Fibroblast of pulmonary artery (primary cell): ENCODE results near the gene ASB13.

Experiments used
- DNase-seq: peaks from one replicate; pipeline ENCODE4 v3.0.0-alpha.2; 2010; ENCODE audit warnings: low read depth
- H3K4me3 ChIP-seq: replicated peaks from 2 replicates; pipeline ENCODE4 v1.5.1; 2011; ENCODE audit warnings: low read depth, mild to moderate bottlenecking, control low read depth, low read length, moderate library complexity
- CTCF ChIP-seq: IDR thresholded peaks from 2 replicates; pipeline ENCODE4 v1.5.1; 2011; ENCODE audit warnings: mild to moderate bottlenecking, control low read depth, low read length, inconsistent platforms; ENCODE audit errors: missing control alignments

The ASB13 gene

GRCh38 chr10:5633166-5633749, 33.1 kb downstream of the ASB13 start:
- DNase-seq, result no peak

GRCh38 chr10:5632446-5632845, 33.9 kb downstream of the ASB13 start:
- TF ChIP-seq CTCF, result no peak
- DNase-seq, result no peak
- H3K4me3 ChIP-seq, result no peak overlapping the region

More at GRCh38 chr10:5633166-5633749, 33.1 kb downstream of the ASB13 start:
- TF ChIP-seq CTCF, result no peak
- H3K4me3 ChIP-seq, result no peak overlapping the region

- TF ChIP-seq CTCF, result no peak
- no peak overlapping the region for H3K4me3 ChIP-seq
These were observed 34.5 kb downstream of the ASB13 start for GRCh38 chr10:5631936-5632335.

GRCh38 chr10:5630112-5630436, 36.3 kb downstream of the ASB13 start:
- no peak for TF ChIP-seq CTCF
- no peak overlapping the region for H3K4me3 ChIP-seq
- no peak for DNase-seq

More at GRCh38 chr10:5631936-5632335, 34.5 kb downstream of the ASB13 start:
- DNase-seq, result no peak

DNA sequence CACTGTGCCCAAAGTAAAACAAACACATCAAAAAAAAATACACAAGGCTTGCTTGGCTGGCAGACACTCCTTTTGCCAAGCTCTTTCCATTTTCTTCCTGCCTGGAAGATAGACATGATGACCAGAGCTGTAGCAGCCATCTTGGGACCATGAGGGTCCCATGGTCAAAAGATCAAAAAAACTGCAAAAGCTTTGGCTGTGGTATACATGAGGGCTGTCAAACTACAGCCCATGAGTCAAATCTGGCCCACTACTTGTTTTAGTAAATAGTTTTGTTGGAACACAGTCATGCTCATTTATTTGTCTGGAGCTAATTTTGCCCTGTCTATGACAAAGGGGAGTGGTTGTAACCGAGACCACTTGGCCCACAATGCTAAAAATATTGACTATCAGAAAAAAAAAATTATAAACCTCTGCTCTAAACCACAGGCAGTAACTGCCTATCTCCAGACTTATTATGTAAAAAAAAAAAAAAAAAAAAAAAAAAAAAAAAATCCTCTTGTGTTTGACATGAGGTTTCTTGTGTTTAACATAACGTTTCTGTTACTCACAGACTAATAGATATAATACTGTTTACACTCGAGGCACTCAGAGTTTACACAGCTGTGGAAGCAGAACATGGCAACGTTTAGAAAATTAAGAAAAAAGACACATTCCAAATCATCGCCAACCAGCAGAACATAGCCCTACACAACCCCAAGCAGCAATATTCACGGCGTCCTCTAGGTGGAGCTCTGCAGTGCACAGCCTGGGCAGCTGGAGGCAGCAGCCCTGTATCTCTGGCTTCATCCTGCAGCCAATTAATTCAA, 36.9 kb downstream of the ASB13 start:
- no peak overlapping the region for H3K4me3 ChIP-seq
- peak; percentile 85 for DNase-seq
- TF ChIP-seq CTCF, result peak; percentile 100

DNA sequence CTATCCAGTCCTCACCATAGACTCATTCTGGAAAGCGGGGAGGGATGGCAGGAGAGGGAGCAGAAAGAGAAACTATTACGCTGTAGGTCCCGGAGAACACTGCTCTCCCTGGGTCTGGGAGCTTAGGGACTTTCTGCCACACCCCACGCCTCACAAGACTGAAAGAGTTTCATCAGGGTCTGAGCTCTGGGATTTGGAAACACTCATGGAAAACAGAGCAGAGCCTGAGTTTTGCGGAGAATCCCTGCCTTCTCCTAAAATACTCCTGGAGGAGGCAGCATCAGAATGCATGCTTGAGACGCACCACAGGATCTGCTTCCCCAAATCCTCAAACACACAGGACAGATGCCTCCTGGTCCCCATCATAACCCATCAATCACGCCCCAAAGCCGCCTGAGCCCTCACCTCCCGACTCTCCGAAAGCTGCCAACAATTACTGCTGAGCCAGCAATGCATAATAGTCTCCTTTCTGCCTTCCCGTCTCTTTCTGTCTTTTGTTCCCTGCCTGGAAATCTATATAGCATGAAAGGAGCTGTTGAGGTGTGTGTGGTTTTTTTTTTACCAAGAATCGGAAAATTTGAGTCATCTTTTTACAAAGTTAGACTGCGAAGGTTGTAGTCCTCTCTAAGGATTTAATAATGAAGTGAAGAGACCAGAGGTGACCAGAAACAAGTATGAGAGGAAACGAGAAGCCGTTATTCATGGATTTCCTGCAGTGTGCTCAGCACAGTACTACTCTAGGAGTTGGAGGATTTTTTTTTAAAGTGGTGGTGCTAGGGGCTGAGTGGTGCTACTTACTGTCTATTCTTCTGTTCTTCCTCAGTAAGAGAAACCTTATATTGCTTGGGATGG, 37.7 kb downstream of the ASB13 start:
- TF ChIP-seq CTCF, result no peak
- peak overlapping the region; percentile 47 for H3K4me3 ChIP-seq
- peak; percentile 53 for DNase-seq
